Measurements from ENCODE around the gene GPR42. TPM values are rescaled to one million over a fixed set of nuclear protein-coding genes. Genes with fewer than 3 reads are reported as not detected.
A peak's percentile ranks its signal among the peaks of the same experiment; 100 is the strongest.

Gene GPR42
- polyA plus RNA-seq, 2 of the 4 experiments (the other 2 are of a cell fraction) = not detected

DNA sequence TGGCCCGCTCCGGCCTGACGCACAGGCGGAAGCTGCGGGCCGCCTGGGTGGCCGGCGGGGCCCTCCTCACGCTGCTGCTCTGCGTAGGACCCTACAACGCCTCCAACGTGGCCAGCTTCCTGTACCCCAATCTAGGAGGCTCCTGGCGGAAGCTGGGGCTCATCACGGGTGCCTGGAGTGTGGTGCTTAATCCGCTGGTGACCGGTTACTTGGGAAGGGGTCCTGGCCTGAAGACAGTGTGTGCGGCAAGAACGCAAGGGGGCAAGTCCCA is 18.8 kb upstream of the GPR42 start:
- TF ChIP-seq RCOR1 (IDR thresholded peaks at IDR 0.05; ENCODE audit: low read depth, low read length) = no peak
- TF ChIP-seq, protein P1, sequence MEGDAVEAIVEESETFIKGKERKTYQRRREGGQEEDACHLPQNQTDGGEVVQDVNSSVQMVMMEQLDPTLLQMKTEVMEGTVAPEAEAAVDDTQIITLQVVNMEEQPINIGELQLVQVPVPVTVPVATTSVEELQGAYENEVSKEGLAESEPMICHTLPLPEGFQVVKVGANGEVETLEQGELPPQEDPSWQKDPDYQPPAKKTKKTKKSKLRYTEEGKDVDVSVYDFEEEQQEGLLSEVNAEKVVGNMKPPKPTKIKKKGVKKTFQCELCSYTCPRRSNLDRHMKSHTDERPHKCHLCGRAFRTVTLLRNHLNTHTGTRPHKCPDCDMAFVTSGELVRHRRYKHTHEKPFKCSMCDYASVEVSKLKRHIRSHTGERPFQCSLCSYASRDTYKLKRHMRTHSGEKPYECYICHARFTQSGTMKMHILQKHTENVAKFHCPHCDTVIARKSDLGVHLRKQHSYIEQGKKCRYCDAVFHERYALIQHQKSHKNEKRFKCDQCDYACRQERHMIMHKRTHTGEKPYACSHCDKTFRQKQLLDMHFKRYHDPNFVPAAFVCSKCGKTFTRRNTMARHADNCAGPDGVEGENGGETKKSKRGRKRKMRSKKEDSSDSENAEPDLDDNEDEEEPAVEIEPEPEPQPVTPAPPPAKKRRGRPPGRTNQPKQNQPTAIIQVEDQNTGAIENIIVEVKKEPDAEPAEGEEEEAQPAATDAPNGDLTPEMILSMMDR (IDR thresholded peaks at IDR 0.05) = no peak
- TF ChIP-seq, protein P2, sequence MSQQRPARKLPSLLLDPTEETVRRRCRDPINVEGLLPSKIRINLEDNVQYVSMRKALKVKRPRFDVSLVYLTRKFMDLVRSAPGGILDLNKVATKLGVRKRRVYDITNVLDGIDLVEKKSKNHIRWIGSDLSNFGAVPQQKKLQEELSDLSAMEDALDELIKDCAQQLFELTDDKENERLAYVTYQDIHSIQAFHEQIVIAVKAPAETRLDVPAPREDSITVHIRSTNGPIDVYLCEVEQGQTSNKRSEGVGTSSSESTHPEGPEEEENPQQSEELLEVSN (IDR thresholded peaks at IDR 0.05; ENCODE audit: borderline replicate concordance, low read depth) = no peak
- TF ChIP-seq, protein P3, sequence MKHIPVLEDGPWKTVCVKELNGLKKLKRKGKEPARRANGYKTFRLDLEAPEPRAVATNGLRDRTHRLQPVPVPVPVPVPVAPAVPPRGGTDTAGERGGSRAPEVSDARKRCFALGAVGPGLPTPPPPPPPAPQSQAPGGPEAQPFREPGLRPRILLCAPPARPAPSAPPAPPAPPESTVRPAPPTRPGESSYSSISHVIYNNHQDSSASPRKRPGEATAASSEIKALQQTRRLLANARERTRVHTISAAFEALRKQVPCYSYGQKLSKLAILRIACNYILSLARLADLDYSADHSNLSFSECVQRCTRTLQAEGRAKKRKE (CRISPR knock-in tag; IDR thresholded peaks at IDR 0.05; ENCODE audit: low read depth) = no peak
- Histone ChIP-seq H3K9me3 (no peaks in the 10 kb centered on the region), H3K4me2 (no peak overlapping the region), H3K27ac (no peak overlapping the region), H3K4me3 (no peak overlapping the region), H3K4me1 (no peaks in the 10 kb centered on the region)
- no peak for FAIRE-seq
- WGBS (ENCODE audit: missing lambda C conversion rate) = 64% methylated on average over 18 of the region's 18 CpGs
- no peak; a peak in 1 of 6 replicates for ATAC-seq
- DNase-seq (ENCODE audit: low read depth in 1 of 2, low spot score in 1 of 2) = no peak
- ChIA-PET CTCF (interaction anchor here (0.6 to 15.0 kb wide), 59 partner anchors 8 to 522 kb away, joined by 3 to 368 read pairs (median 5); partner anchors contain the start of genes FAM187B, FFAR2 and KRTDAP), POLR2A (no interaction called here)

DNA sequence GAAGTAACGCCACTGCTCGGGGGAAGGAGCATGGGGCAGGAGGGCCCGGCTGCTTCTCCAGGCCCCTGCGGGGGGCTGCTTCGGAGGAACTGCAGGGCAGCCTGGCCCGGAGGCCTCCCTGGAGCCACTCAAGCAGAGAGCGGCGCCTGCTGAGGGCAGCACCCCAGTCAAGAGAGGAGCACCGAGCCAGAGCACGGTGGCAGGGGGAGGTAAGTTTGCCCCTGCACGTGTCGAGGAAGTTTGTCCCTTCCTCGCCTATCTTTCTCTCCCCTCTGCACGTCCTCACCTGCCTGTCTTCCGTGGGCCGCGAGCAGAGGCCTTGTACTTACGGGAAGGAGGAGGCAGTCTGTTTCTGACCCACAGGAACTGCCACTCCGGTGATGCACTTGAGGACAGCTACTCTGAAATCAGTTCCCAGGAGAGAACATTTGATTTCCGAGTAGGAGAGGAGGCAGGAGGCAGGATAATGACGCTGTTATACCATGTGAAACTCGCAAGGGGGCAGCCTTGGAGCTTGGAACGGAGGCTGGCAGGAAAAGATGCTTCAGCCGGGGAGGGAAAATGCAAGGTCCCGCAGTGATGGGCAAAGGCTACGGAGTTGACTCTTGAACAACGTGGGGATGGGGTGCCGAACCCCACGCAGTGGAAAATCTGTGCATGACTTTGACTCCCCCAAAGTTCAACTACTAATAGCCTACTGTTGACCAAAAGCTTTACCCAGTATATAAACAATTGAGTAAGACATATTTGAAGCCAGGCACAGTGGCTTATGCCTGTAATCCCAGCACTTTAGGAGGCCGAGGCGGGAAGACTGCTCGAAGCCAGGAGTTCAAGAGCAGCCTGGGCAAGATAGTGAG is 18.2 kb upstream of the GPR42 start:
- H3K9me3 ChIP-seq = no peaks in the 10 kb centered on the region
- H3K4me1 ChIP-seq = no peaks in the 10 kb centered on the region
- CTCF ChIA-PET = interaction anchor here (0.6 to 15.0 kb wide), 80 partner anchors 8 to 522 kb away, joined by 3 to 368 read pairs (median 5); partner anchors contain the start of genes FAM187B, FFAR2 and KRTDAP
- ATAC-seq (peak; percentile 77 to 88), FAIRE-seq (peak; percentile 97), DNase-seq (ENCODE audit: low read depth in 1 of 2, low spot score in 1 of 2) (peak; percentile 87 to 98)
- no peak overlapping the region for H3K27ac ChIP-seq
- POLR2A ChIA-PET = interaction anchor here (1.1 to 1.2 kb wide), 2 partner anchors 143 to 158 kb away, joined by 3 to 5 read pairs; no protein-coding TSS in a partner anchor
- no peak overlapping the region for H3K4me3 ChIP-seq
- peak overlapping the region; percentile 19; the same call in 2 of the 3 replicates for H3K4me2 ChIP-seq
- WGBS (ENCODE audit: missing lambda C conversion rate) = 27% methylated on average over 32 of the region's 32 CpGs
- TF ChIP-seq HDAC2 (IDR thresholded peaks at IDR 0.05) = no peak
- TF ChIP-seq SMC3 (IDR thresholded peaks at IDR 0.05) = peak; percentile 95
- no peak for TF ChIP-seq EP300 (IDR thresholded peaks at IDR 0.05)
- no peak for TF ChIP-seq ESRRA (IDR thresholded peaks at IDR 0.05; ENCODE audit: borderline replicate concordance, low read length)
- no peak for TF ChIP-seq FOSB (CRISPR knock-in tag; IDR thresholded peaks at IDR 0.05)
- TF ChIP-seq, protein P4, sequence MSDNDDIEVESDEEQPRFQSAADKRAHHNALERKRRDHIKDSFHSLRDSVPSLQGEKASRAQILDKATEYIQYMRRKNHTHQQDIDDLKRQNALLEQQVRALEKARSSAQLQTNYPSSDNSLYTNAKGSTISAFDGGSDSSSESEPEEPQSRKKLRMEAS (IDR thresholded peaks at IDR 0.05) = peak; percentile 50; the same call in 1 of the 2 replicates
- no peak for TF ChIP-seq BHLHE40 (IDR thresholded peaks at IDR 0.05; ENCODE audit: low read depth, low read length)
- TF ChIP-seq TFCP2L1 (CRISPR knock-in tag; IDR thresholded peaks at IDR 0.05) = no peak
- TF ChIP-seq ZC3H11A (IDR thresholded peaks at IDR 0.05) = no peak
- no peak for TF ChIP-seq RFX5 (IDR thresholded peaks at IDR 0.05)
- peak; percentile 98 to 99 for TF ChIP-seq RAD21 (conservative IDR thresholded peaks at IDR 0.05 in 1 of 2, IDR thresholded peaks at IDR 0.05 in 1 of 2)
- TF ChIP-seq, protein P5, sequence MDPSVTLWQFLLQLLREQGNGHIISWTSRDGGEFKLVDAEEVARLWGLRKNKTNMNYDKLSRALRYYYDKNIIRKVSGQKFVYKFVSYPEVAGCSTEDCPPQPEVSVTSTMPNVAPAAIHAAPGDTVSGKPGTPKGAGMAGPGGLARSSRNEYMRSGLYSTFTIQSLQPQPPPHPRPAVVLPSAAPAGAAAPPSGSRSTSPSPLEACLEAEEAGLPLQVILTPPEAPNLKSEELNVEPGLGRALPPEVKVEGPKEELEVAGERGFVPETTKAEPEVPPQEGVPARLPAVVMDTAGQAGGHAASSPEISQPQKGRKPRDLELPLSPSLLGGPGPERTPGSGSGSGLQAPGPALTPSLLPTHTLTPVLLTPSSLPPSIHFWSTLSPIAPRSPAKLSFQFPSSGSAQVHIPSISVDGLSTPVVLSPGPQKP (IDR thresholded peaks at IDR 0.05; ENCODE audit: low read depth, low read length) = no peak
- TF ChIP-seq, protein P6, sequence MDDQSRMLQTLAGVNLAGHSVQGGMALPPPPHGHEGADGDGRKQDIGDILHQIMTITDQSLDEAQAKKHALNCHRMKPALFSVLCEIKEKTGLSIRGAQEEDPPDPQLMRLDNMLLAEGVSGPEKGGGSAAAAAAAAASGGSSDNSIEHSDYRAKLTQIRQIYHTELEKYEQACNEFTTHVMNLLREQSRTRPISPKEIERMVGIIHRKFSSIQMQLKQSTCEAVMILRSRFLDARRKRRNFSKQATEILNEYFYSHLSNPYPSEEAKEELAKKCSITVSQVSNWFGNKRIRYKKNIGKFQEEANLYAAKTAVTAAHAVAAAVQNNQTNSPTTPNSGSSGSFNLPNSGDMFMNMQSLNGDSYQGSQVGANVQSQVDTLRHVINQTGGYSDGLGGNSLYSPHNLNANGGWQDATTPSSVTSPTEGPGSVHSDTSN (IDR thresholded peaks at IDR 0.05) = no peak
- no peak for TF ChIP-seq MYC (IDR thresholded peaks at IDR 0.05; ENCODE audit: borderline replicate concordance, low read length)
- peak; percentile 63; the same call in 1 of the 2 replicates for TF ChIP-seq MAZ (IDR thresholded peaks at IDR 0.05; ENCODE audit: borderline replicate concordance, low read depth, low read length)
- TF ChIP-seq RCOR1 (IDR thresholded peaks at IDR 0.05; ENCODE audit: low read depth, low read length) = no peak
- TF ChIP-seq, protein P7, sequence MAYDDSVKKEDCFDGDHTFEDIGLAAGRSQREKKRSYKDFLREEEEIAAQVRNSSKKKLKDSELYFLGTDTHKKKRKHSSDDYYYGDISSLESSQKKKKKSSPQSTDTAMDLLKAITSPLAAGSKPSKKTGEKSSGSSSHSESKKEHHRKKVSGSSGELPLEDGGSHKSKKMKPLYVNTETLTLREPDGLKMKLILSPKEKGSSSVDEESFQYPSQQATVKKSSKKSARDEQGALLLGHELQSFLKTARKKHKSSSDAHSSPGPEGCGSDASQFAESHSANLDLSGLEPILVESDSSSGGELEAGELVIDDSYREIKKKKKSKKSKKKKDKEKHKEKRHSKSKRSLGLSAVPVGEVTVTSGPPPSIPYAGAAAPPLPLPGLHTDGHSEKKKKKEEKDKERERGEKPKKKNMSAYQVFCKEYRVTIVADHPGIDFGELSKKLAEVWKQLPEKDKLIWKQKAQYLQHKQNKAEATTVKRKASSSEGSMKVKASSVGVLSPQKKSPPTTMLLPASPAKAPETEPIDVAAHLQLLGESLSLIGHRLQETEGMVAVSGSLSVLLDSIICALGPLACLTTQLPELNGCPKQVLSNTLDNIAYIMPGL (CRISPR knock-in tag; IDR thresholded peaks at IDR 0.05; ENCODE audit: borderline replicate concordance) = no peak
- TF ChIP-seq, protein P2 (IDR thresholded peaks at IDR 0.05; ENCODE audit: borderline replicate concordance, low read depth) = no peak
- no peak for TF ChIP-seq HOXB5 (CRISPR knock-in tag; IDR thresholded peaks at IDR 0.05)
- no peak for TF ChIP-seq CBX8 (IDR thresholded peaks at IDR 0.05)
- TF ChIP-seq HEYL (CRISPR knock-in tag; IDR thresholded peaks at IDR 0.05) = no peak
- TF ChIP-seq FOXS1 (CRISPR knock-in tag; IDR thresholded peaks at IDR 0.05) = no peak
